ENCODE results near the gene MROH8. TPM values are rescaled to one million over a fixed set of nuclear protein-coding genes. Genes with fewer than 3 reads are reported as not detected.
"Not testable (repeated sequence)": the region's sequence is repeated elsewhere in the genome, so short reads cannot be mapped to it uniquely, and the experiment has no call there.

Gene MROH8
- total RNA-seq, 2 donors from 2014 or later = 1.1 to 2.0 TPM

DNA sequence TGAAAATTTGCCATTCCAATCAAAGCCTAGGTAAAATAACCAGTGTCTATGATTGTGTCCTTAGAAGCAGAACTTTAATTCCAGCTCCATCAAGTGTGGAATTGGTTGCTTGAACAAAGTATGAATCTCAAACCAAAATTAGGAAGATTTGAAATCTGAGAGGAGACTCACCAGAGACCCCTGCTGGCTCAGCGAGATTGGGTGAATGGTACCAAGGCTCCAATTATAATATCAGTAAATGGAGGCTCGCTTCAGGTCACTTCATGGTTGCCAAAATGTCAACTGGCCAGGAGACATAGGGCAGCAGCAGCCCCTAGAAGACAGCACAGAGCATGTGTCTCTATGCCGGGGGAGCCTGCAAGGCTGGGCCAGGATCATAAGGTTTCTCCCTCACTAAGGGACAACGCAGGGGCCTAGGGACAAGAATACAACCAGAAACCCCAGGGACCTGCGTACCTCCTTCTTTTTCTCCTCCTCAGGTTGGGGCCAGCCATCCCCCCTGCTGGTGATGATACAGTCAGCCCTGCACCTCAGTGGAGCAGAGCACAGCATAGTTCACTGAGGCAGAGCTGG lies 97.5 kb downstream of the MROH8 start:
- Mint-ChIP-seq H3K4me3 (no peak overlapping the region), H3K4me1 (peaks cover 13% of the 10 kb centered on the region), H3K36me3 (ENCODE audit: low read depth) (no peaks in the 10 kb centered on the region), H3K27me3 (no peaks in the 10 kb centered on the region), H3K27ac (peak overlapping the region; percentile 63)
- peak; percentile 61 for ATAC-seq
- no peaks in the 10 kb centered on the region for H3K9me3 ChIP-seq (ENCODE audit: control insufficient read depth, low read length, poor library complexity, severe bottlenecking)
- peak in 1 of 3 donors; percentile 21 for DNase-seq

GRCh38 chr20:37077009-37077408 lies 102.3 kb downstream of the MROH8 start:
- Mint-ChIP-seq H3K36me3 (ENCODE audit: low read depth) (no peaks in the 10 kb centered on the region), H3K4me1 (peaks cover 14% of the 10 kb centered on the region), H3K4me3 (no peak overlapping the region), H3K27ac (no peak overlapping the region), H3K27me3 (no peaks in the 10 kb centered on the region)
- DNase-seq (no peak), ATAC-seq (no peak)
- H3K9me3 ChIP-seq (ENCODE audit: control insufficient read depth, low read length, poor library complexity, severe bottlenecking) = no peaks in the 10 kb centered on the region

DNA sequence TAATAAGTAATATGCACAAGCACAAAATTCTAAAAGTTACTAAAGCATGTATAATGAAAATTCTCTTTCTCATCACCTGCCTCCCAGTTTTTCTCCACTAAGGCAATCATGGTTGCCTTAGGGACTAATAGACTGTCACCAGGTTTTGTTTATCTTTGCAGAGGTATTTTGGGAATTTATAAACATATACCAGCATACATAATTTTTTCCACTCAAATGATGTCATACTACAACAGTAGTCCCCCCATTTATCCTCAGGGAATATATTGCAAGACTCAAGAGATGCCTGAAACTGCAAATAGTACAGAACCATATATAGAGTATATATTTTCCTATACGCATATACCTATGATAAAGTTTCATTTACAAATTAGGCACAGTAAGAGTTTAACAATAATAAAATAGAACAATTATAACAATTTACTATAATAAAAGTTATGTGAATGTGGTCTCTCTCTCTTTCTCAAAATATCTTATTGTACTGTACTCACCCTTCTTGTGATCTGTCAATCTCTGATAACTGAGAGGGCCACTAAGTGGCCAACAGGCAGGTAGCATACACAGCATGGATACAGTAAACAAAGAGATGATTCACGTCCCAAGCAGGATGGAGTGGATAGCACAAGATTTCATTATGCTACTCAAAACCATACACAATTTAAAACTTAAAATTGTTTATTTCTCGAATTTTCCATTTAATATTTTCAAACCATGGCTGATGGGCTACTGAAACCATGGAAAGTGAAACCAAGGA lies 103.2 kb downstream of the MROH8 start:
- no peaks in the 10 kb centered on the region for H3K9me3 ChIP-seq (ENCODE audit: control insufficient read depth, low read length, poor library complexity, severe bottlenecking)
- Mint-ChIP-seq H3K4me1 (peaks cover 17% of the 10 kb centered on the region), H3K27me3 (no peaks in the 10 kb centered on the region), H3K27ac (no peak overlapping the region), H3K36me3 (ENCODE audit: low read depth) (no peaks in the 10 kb centered on the region), H3K4me3 (no peak overlapping the region)
- DNase-seq = no peak
- no peak for ATAC-seq

- Mint-ChIP-seq H3K36me3 (ENCODE audit: low read depth) (no peaks in the 10 kb centered on the region), H3K4me1 (peaks cover 10% of the 10 kb centered on the region), H3K27ac (peak overlapping the region; percentile 59), H3K4me3 (peak overlapping the region; percentile 28), H3K27me3 (no peaks in the 10 kb centered on the region)
- DNase-seq (no peak), ATAC-seq (no peak)
- no peaks in the 10 kb centered on the region for H3K9me3 ChIP-seq (ENCODE audit: control insufficient read depth, low read length, poor library complexity, severe bottlenecking)
Measured at GRCh38 chr20:37072293-37073196, 106.8 kb downstream of the MROH8 start.

GRCh38 chr20:37071481-37071911 lies 107.9 kb downstream of the MROH8 start:
- DNase-seq (no peak), ATAC-seq (peak; percentile 68)
- H3K4me3 Mint-ChIP-seq = peak overlapping the region; percentile 28

GRCh38 chr20:37069563-37069962 lies 109.8 kb downstream of the MROH8 start:
- H3K9me3 ChIP-seq (ENCODE audit: control insufficient read depth, low read length, poor library complexity, severe bottlenecking); DNase-seq; H3K27me3 Mint-ChIP-seq; ATAC-seq; H3K4me3 Mint-ChIP-seq; H3K4me1 Mint-ChIP-seq; H3K36me3 Mint-ChIP-seq (ENCODE audit: low read depth); H3K27ac Mint-ChIP-seq: not testable (repeated sequence)

More at GRCh38 chr20:37071481-37071911, 107.9 kb downstream of the MROH8 start:
- no peaks in the 10 kb centered on the region for H3K9me3 ChIP-seq (ENCODE audit: control insufficient read depth, low read length, poor library complexity, severe bottlenecking)
- H3K4me1 Mint-ChIP-seq = peaks cover 8% of the 10 kb centered on the region
- H3K27me3 Mint-ChIP-seq = no peaks in the 10 kb centered on the region
- no peaks in the 10 kb centered on the region for H3K36me3 Mint-ChIP-seq (ENCODE audit: low read depth)
- H3K27ac Mint-ChIP-seq = peak overlapping the region; percentile 59

- Mint-ChIP-seq H3K4me3 (no peak overlapping the region), H3K27me3 (no peaks in the 10 kb centered on the region), H3K4me1 (peaks cover 3% of the 10 kb centered on the region), H3K36me3 (ENCODE audit: low read depth) (peaks cover 4% of the 10 kb centered on the region), H3K27ac (no peak overlapping the region)
- H3K9me3 ChIP-seq (ENCODE audit: control insufficient read depth, low read length, poor library complexity, severe bottlenecking) = no peaks in the 10 kb centered on the region
- no peak for ATAC-seq
- DNase-seq = no peak
Measured at GRCh38 chr20:37066168-37066567, 113.2 kb downstream of the MROH8 start.

- H3K27me3 Mint-ChIP-seq = no peaks in the 10 kb centered on the region
- H3K27ac Mint-ChIP-seq = no peak overlapping the region
- H3K36me3 Mint-ChIP-seq (ENCODE audit: low read depth) = peaks cover 10% of the 10 kb centered on the region
- no peaks in the 10 kb centered on the region for H3K9me3 ChIP-seq (ENCODE audit: control insufficient read depth, low read length, poor library complexity, severe bottlenecking)
- DNase-seq (no peak), ATAC-seq (no peak)
- H3K4me1 Mint-ChIP-seq = peaks cover 4% of the 10 kb centered on the region
- no peak overlapping the region for H3K4me3 Mint-ChIP-seq
Measured at GRCh38 chr20:37055276-37055675, 124.1 kb downstream of the MROH8 start.

- DNase-seq = no peak
- Mint-ChIP-seq H3K27me3 (no peaks in the 10 kb centered on the region), H3K4me1 (peaks cover 2% of the 10 kb centered on the region), H3K4me3 (no peak overlapping the region), H3K27ac (no peak overlapping the region), H3K36me3 (ENCODE audit: low read depth) (peaks cover 10% of the 10 kb centered on the region)
- ATAC-seq = no peak
- no peaks in the 10 kb centered on the region for H3K9me3 ChIP-seq (ENCODE audit: control insufficient read depth, low read length, poor library complexity, severe bottlenecking)
Measured at GRCh38 chr20:37053230-37053950, 126.0 kb downstream of the MROH8 start.

Other genes starting within 250 kb of the MROH8 start
- 100 to 1,000 TPM; 275 to 286 TPM for gene SAMHD1, start 227.8 kb downstream of the MROH8 start, total RNA-seq
- gene RBL1, start 83.6 kb downstream of the MROH8 start, total RNA-seq = 10 to 100 TPM; 27.1 to 27.3 TPM
- 100 to 1,000 TPM; 107 to 120 TPM for gene RPN2, start 218 bp downstream of the MROH8 start, total RNA-seq
- gene GHRH, start 82.3 kb upstream of the MROH8 start, total RNA-seq = not detected
- gene MANBAL, start 110.1 kb upstream of the MROH8 start, total RNA-seq = 1 to 10 TPM; 3.6 to 4.9 TPM
- gene SRC, start 166.6 kb upstream of the MROH8 start, total RNA-seq = 10 to 100 TPM in 1 of 2 donors, 1 to 10 TPM in 1; 6.2 to 22.8 TPM

All from T-helper 17 cell (primary cell).